OCI-LY7 (cell line): ENCODE data around the gene CA5B. TPM values are rescaled to one million over a fixed set of nuclear protein-coding genes. Genes with fewer than 3 reads are reported as not detected.

Experiments used
- BruUV-seq: library from RNA; stranded (reverse); fragments of 400-500 nt; replicated peaks from 2 replicates; lab custom pipeline; 2021; lab: Mats Ljungman, UMichigan
- CTCF ChIA-PET: fragments of 300-600 bp; sonication (Branson Sonifier 250); formaldehyde crosslinking; loops from one replicate; lab custom pipeline; 2022; ENCODE audit warnings: antibody characterized with exemption; ENCODE audit not compliant: unreplicated experiment; lab: Charles Lee
- POLR2A ChIA-PET: fragments of 300-600 bp; sonication (Branson Sonifier 250); formaldehyde crosslinking; loops from one replicate; lab custom pipeline; 2022; ENCODE audit warnings: antibody characterized with exemption; lab: Charles Lee
- DNase-seq: peaks from one replicate; pipeline ENCODE4 v3.0.0-alpha.2; 2015; ENCODE audit warnings: low spot score
- H2AFZ ChIP-seq: fragments of 200-600 bp; sonication (generic), shearing (Covaris generic); 2 replicates; pipeline ENCODE4 v1.6.1; 2014; ENCODE audit warnings: mild to moderate bottlenecking, antibody characterized with exemption, low read length, moderate library complexity
- H3K27ac ChIP-seq: fragments of 200-600 bp; sonication (generic); 2 replicates; pipeline ENCODE4 v1.5.1; 2014; ENCODE audit warnings: mixed run types, low read depth, mild to moderate bottlenecking, moderate library complexity, low read length, inconsistent platforms; ENCODE audit not compliant: poor library complexity, severe bottlenecking
- H3K36me3 ChIP-seq: fragments of 200-600 bp; sonication (generic); 2 replicates; pipeline ENCODE4 v1.6.1; 2014; ENCODE audit warnings: mild to moderate bottlenecking, antibody characterized with exemption, low read length, moderate library complexity, mixed read lengths; ENCODE audit not compliant: insufficient read depth
- H3K4me1 ChIP-seq: fragments of 200-600 bp; sonication (generic); 2 replicates; pipeline ENCODE4 v1.5.1; 2014; ENCODE audit warnings: mild to moderate bottlenecking, low read length; ENCODE audit not compliant: insufficient read depth, poor library complexity, severe bottlenecking
- H3K4me2 ChIP-seq: fragments of 200-600 bp; sonication (generic); 2 replicates; pipeline ENCODE4 v1.6.1; 2014; ENCODE audit warnings: mild to moderate bottlenecking, low read length
- H3K4me3 ChIP-seq: fragments of 200-600 bp; sonication (generic); 2 replicates; pipeline ENCODE4 v1.5.1; 2014; ENCODE audit warnings: mild to moderate bottlenecking, low read depth, low read length; ENCODE audit not compliant: poor library complexity, severe bottlenecking
- H3K79me2 ChIP-seq: fragments of 200-600 bp; sonication (generic); 2 replicates; pipeline ENCODE4 v1.6.1; 2016; ENCODE audit warnings: low read depth, mild to moderate bottlenecking, low read length, moderate library complexity, mixed read lengths; ENCODE audit not compliant: insufficient read depth
- H3K9me2 ChIP-seq: fragments of 200-600 bp; sonication (generic); 2 replicates; pipeline ENCODE4 v1.6.1; 2016; ENCODE audit warnings: mild to moderate bottlenecking, low read length, mixed read lengths; ENCODE audit not compliant: insufficient read depth
- H3K9me3 ChIP-seq: fragments of 200-600 bp; sonication (generic); 2 replicates; pipeline ENCODE4 v1.6.1; 2014; ENCODE audit warnings: mild to moderate bottlenecking, mixed run types, low read length, mixed read lengths
- H4K20me1 ChIP-seq: fragments of 200-600 bp; sonication (generic); 2 replicates; pipeline ENCODE4 v1.6.1; 2014; ENCODE audit warnings: mild to moderate bottlenecking, antibody characterized with exemption, low read length, moderate library complexity, mixed read lengths; ENCODE audit not compliant: insufficient read depth
- EZH2phosphoT487 ChIP-seq: fragments of 200-600 bp; sonication (generic); IDR thresholded peaks from 2 replicates; pipeline ENCODE4 v1.6.1; 2018; ENCODE audit warnings: low read depth, borderline replicate concordance, mild to moderate bottlenecking, mixed run types, antibody characterized with exemption, low read length, moderate library complexity, mixed read lengths
- intact Hi-C: fragments of 100-400 bp; cut with micrococcal nuclease; formaldehyde crosslinking; loops from one replicate; pipeline ENCODE4 v1.10.0; 2022; ENCODE audit not compliant: unreplicated experiment
- total RNA-seq, 2 experiments: library from RNA; depleted of rRNA in 1 of 2; stranded (reverse); fragments of >200 nt in 1 of 2; shearing (Covaris generic) in 1 of 2; gene quantifications; 2 replicates each; pipeline ENCODE4 v1.2.3, GENCODE V29; 2014 to 2022
- TF ChIP-seq, protein P1 (sequence below): fragments of 200-600 bp; sonication (generic); conservative IDR thresholded peaks from 2 replicates; pipeline ENCODE4 v1.5.1; 2014; ENCODE audit warnings: mild to moderate bottlenecking, antibody characterized with exemption, low read length, moderate library complexity, mixed read lengths

CA5B gene
- total RNA-seq, 2 experiments from 2014 or later, result 3.1 to 6.2 TPM

DNA sequence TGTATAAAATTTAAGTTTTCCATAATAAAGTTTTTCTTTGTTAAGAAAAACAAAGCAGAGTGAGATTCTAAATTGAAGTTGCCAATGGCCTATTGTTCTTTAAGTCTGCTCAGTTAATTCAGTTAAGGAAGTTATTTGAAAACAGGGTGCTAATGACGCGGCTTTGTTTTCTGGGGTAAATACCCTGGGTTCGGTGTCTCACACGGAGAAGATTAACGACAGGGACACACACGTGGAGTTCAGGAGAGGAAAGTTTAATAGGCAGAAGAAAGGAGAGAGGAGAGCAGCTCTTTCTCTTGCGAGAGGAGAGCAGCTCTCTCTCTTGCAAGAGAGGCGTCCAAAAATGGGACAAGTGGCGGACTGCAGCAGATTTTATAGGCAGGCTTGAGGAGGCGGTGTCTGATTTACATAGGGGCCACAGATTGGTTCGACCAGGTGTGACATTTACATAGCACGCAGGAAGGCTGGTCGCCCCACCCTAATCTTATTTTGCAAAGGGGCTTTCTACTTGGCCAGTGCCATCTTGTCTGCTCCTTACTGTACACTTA lies 9.6 kb downstream of the CA5B start:
- intact Hi-C loops, result no loop called here
- Histone ChIP-seq H4K20me1 (no peaks in the 10 kb centered on the region), H3K9me2 (no peaks in the 10 kb centered on the region), H3K27ac (no peak overlapping the region), H3K9me3 (no peaks in the 10 kb centered on the region), H3K4me1 (peaks cover 13% of the 10 kb centered on the region), H2AFZ (no peak overlapping the region), H3K4me2 (no peak overlapping the region), H3K36me3 (no peaks in the 10 kb centered on the region), H3K4me3 (no peak overlapping the region), H3K79me2 (no peaks in the 10 kb centered on the region)
- no peak for DNase-seq
- ChIA-PET CTCF (no interaction called here), POLR2A (interaction anchor here (0.7 kb wide), 1 partner anchor 20 kb away, joined by 3 read pairs; no protein-coding TSS in a partner anchor)
- TF ChIP-seq, protein P1, sequence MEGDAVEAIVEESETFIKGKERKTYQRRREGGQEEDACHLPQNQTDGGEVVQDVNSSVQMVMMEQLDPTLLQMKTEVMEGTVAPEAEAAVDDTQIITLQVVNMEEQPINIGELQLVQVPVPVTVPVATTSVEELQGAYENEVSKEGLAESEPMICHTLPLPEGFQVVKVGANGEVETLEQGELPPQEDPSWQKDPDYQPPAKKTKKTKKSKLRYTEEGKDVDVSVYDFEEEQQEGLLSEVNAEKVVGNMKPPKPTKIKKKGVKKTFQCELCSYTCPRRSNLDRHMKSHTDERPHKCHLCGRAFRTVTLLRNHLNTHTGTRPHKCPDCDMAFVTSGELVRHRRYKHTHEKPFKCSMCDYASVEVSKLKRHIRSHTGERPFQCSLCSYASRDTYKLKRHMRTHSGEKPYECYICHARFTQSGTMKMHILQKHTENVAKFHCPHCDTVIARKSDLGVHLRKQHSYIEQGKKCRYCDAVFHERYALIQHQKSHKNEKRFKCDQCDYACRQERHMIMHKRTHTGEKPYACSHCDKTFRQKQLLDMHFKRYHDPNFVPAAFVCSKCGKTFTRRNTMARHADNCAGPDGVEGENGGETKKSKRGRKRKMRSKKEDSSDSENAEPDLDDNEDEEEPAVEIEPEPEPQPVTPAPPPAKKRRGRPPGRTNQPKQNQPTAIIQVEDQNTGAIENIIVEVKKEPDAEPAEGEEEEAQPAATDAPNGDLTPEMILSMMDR, result no peak
- TF ChIP-seq EZH2phosphoT487, result no peak
- BruUV-seq, result no TSS peak

DNA sequence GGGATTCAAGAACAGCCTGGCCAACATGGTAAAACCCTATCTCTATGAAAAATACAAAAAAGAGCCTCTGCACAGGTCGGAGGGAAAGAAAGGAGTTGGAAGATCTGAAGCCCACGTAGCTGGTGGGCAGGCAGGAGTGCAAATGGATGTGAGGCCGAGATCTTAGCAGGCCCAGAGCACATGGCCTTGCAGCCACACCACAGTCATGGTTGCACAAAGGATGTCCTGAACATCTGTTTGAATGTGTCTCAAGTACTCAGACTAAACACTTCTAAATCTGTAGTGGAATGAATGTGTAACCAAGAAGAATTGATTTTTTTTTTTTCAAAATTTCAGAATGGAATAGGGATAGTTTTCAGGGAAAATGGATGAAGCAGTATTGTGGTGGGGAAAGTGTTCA lies 10.8 kb downstream of the CA5B start:
- H3K9me3 ChIP-seq, result no peaks in the 10 kb centered on the region
- CTCF ChIA-PET, result no interaction called here
- H3K9me2 ChIP-seq, result no peaks in the 10 kb centered on the region
- H3K27ac ChIP-seq, result no peak overlapping the region
- DNase-seq, result no peak
- BruUV-seq, result no TSS peak
- H3K4me3 ChIP-seq, result no peak overlapping the region
- no peaks in the 10 kb centered on the region for H3K36me3 ChIP-seq
- H3K4me2 ChIP-seq, result no peak overlapping the region
- POLR2A ChIA-PET, result interaction anchor here (0.7 to 2.8 kb wide), 4 partner anchors 11 to 351 kb away, joined by 3 to 11 read pairs (median 6); partner anchors contain the start of genes CA5B and ZRSR2
- H3K4me1 ChIP-seq, result peaks cover 13% of the 10 kb centered on the region
- H2AFZ ChIP-seq, result no peak overlapping the region
- no peaks in the 10 kb centered on the region for H4K20me1 ChIP-seq
- no peaks in the 10 kb centered on the region for H3K79me2 ChIP-seq
- intact Hi-C loops, result no loop called here
- TF ChIP-seq, protein P1, result no peak
- no peak for TF ChIP-seq EZH2phosphoT487
